Natural killer cell treated with Interleukin-12 subunit alpha and Interleukin-12 subunit beta and Interleukin-15 and Interleukin-18, amount 100 ng/mL, for 72 hours (primary cell): Measurements from ENCODE around the gene DOCK3. TPM values are rescaled to one million over a fixed set of nuclear protein-coding genes. Genes with fewer than 3 reads are reported as not detected.
"Not testable (repeated sequence)": the region's sequence is repeated elsewhere in the genome, so short reads cannot be mapped to it uniquely, and the experiment has no call there.

Source experiments
- ATAC-seq, 2 donors: fragments of 150-1000 bp; cut with Tn5 transposase in 1 of 2; sonication (Bioruptor Pico), chemical (Tn5 transposase) in 1 of 2; 2 replicates each; pipeline ENCODE4 v1.10.0; 2021
- DNase-seq: peaks from one replicate; pipeline ENCODE4 v3.0.0; 2022; ENCODE audit warnings: low spot score
- H3K27ac Mint-ChIP-seq, 2 donors: 1 replicate in 1 of 2; 2 replicates in 1 of 2; pipeline ENCODE4 v1.8.0; 2022; ENCODE audit warnings: mixed read lengths in 2 of 2, mild to moderate bottlenecking in 1 of 2, moderate library complexity in 1 of 2
- H3K27me3 Mint-ChIP-seq, 2 donors: 1 replicate in 1 of 2; 2 replicates in 1 of 2; pipeline ENCODE4 v1.8.0; 2022; ENCODE audit warnings: mixed read lengths in 2 of 2
- H3K36me3 Mint-ChIP-seq: one replicate; pipeline ENCODE4 v1.8.0; 2022; ENCODE audit warnings: mixed read lengths
- H3K4me1 Mint-ChIP-seq, 2 donors: 1 replicate in 1 of 2; 2 replicates in 1 of 2; pipeline ENCODE4 v1.8.0; 2022; ENCODE audit warnings: low read depth in 2 of 2, mixed read lengths in 2 of 2, mild to moderate bottlenecking in 1 of 2
- H3K4me3 Mint-ChIP-seq: one replicate; pipeline ENCODE4 v1.8.0; 2022; ENCODE audit warnings: mixed read lengths
- H3K9me3 Mint-ChIP-seq: 2 replicates; pipeline ENCODE4 v1.8.0; 2022; ENCODE audit warnings: mixed read lengths
- total RNA-seq, 2 donors: library from RNA; stranded (reverse); gene quantifications; one replicate each; pipeline ENCODE4 v1.2.3, GENCODE V29; 2022

The DOCK3 gene
- total RNA-seq, 2 donors from 2014 or later: 1.3 to 4.5 TPM

DNA sequence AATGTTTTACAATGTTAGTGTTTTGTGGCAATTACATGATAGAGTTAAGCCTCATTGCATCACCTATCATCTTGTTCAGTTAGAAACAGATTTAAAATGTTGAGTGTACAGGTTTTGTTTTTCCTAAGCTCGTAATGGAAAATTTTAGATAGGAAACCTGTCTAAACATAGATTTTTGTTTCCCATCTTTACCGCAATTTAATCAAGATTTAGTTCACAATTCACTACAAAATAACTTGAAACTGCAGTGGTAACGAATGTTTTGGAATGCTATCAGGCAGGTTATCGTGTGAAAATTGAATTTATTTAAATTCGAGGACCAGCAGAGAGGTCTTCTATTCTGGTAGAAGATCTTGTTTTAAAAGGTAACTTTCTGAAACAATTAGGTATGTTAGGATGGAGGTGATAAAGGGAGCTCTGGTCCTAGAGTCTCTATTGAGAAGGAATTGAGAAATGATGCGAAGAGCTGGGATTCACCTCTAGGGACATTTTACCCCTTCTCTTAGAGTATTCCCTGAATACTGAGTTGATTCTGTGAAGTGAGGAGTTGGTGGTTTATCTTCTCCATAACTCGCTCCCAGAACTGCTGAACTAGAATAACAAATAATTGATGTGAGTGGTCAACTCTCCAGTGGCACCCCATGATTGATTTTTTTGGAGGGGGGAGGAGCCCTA is 1.4 kb downstream of the DOCK3 start:
- peaks cover 4 to 6% of the 10 kb centered on the region in 2 donors for H3K4me1 Mint-ChIP-seq
- peaks cover 23 to 34% of the 10 kb centered on the region in 2 donors for H3K27me3 Mint-ChIP-seq
- H3K9me3 Mint-ChIP-seq: no peaks in the 10 kb centered on the region
- no peaks in the 10 kb centered on the region for H3K36me3 Mint-ChIP-seq
- DNase-seq (no peak), ATAC-seq (no peak)
- H3K27ac Mint-ChIP-seq: no peak overlapping the region
- H3K4me3 Mint-ChIP-seq: peak overlapping the region; percentile 84

DNA sequence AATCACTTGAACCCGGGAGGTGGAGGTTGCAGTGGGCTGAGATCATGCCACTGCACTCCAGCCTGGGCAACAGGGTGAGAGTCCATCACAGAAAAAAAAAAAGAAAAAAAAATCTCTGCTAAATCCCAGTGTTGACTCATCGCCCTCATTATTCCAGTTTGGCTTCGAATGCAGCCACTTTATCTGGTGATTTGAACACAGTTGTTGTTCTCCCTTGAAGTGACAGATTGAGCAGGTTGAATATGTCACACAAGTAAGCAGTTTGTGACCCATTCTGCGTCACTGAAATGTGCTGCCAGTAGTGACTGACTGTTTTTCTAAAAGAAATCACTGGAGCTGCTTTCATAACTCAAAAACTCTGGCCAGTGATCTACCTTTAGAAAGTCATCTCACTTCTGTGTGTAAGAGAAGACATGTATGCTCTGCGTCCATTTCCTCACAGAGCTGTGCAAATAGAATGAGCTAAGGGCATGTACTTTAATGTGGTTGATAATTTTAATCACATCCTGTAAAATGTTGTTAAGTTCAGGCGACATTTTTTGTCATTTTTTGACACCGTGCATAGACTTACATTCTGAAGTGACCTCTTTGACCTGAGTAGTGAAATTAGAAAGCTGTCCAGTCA is 12.5 kb downstream of the DOCK3 start:
- Mint-ChIP-seq H3K4me3 (no peak overlapping the region), H3K9me3 (no peaks in the 10 kb centered on the region), H3K27ac (no peak overlapping the region), H3K27me3 (peaks cover 0 to 13% of the 10 kb centered on the region in 2 donors), H3K36me3 (no peaks in the 10 kb centered on the region), H3K4me1 (peaks cover 3 to 6% of the 10 kb centered on the region in 2 donors)
- ATAC-seq (no peak), DNase-seq (no peak)

GRCh38 chr3:50687916-50688315 is 13.2 kb downstream of the DOCK3 start:
- Mint-ChIP-seq H3K4me3 (no peak overlapping the region), H3K4me1 (peaks cover 3 to 6% of the 10 kb centered on the region in 2 donors), H3K27ac (no peak overlapping the region), H3K9me3 (no peaks in the 10 kb centered on the region), H3K27me3 (peaks cover 0 to 13% of the 10 kb centered on the region in 2 donors), H3K36me3 (no peaks in the 10 kb centered on the region)
- DNase-seq (no peak), ATAC-seq (no peak)

DNA sequence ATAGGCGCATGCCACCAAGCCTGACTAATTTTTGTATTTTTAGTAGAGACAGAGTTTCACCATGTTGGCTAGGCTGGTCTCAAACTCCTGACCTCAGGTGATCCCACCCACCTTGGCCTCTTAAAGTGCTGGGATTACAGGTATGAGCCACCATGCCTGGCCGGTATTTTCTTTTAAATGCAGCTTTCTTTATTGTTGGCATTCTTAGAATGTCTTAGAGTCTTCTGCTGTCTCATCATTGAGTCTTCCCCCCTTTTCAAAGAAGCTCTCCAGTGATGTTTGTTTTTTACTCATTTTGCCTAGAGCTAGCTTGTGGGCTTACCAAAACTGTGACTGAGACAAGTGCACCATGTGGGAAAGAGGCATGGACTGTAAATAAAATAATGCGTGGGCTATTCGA is 13.9 kb downstream of the DOCK3 start:
- H3K36me3 Mint-ChIP-seq, H3K9me3 Mint-ChIP-seq, H3K4me3 Mint-ChIP-seq: not testable (repeated sequence)

DNA sequence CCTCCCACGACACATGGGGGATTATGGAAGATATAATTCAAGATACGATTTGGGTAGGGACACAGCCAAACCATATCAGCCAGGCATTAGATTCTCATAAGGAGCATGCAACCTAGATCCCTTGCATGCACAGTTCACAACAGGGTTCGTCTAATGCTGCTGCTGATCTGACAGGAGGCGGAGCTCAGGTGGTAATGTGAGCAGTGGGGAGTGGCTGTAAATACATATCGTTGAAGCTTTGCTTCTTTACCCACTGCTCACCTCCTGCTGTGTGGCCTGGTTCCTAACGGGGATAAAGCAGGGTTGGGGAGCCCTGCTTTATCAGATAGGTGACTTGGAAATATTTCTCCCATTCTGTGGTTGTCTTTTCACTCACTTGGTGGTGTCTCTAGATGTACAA is 14.8 kb downstream of the DOCK3 start:
- DNase-seq (no peak), ATAC-seq (no peak)
- no peak overlapping the region for H3K27ac Mint-ChIP-seq
- no peaks in the 10 kb centered on the region for H3K9me3 Mint-ChIP-seq
- no peaks in the 10 kb centered on the region for H3K36me3 Mint-ChIP-seq
- H3K4me1 Mint-ChIP-seq: peaks cover 3 to 6% of the 10 kb centered on the region in 2 donors
- H3K27me3 Mint-ChIP-seq: peaks cover 0 to 8% of the 10 kb centered on the region in 2 donors
- no peak overlapping the region for H3K4me3 Mint-ChIP-seq

More for the DNA sequence above, 13.9 kb downstream of the DOCK3 start:
- H3K4me1 Mint-ChIP-seq, DNase-seq, H3K27ac Mint-ChIP-seq, ATAC-seq: not testable (repeated sequence)
- peaks cover 0 to 13% of the 10 kb centered on the region in 2 donors for H3K27me3 Mint-ChIP-seq

- H3K27ac Mint-ChIP-seq: no peak overlapping the region
- H3K4me1 Mint-ChIP-seq: peaks cover 0 to 2% of the 10 kb centered on the region in 2 donors
- no peaks in the 10 kb centered on the region for H3K9me3 Mint-ChIP-seq
These were observed 20.3 kb downstream of the DOCK3 start for GRCh38 chr3:50695031-50695430.

DNA sequence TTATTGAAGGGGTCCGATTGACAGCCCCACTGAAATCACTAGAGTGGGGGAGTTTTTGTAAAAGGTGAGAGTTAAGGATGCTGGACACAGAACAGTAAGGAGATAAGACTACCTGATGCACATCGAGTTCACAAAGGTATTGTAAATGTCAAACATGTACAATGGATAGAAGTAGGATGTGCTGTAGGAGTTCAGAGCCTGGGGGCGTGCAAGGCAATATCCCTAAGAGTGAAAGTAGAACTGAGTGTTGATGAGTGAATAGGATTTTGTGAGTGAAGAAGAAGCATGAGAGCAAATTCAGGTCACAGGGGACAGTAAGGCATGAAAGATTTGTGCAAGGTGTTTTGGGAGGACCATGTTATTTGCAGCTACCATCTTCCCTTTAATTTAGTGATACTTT is 21.5 kb downstream of the DOCK3 start:
- ATAC-seq: no peak
- Mint-ChIP-seq H3K9me3 (no peaks in the 10 kb centered on the region), H3K27ac (no peak overlapping the region), H3K4me3 (no peak overlapping the region), H3K4me1 (peaks cover 0 to 2% of the 10 kb centered on the region in 2 donors), H3K36me3 (peaks cover 5% of the 10 kb centered on the region), H3K27me3 (peaks cover 0 to 12% of the 10 kb centered on the region in 2 donors)
- no peak for DNase-seq

More at GRCh38 chr3:50695031-50695430, 20.3 kb downstream of the DOCK3 start:
- ATAC-seq: no peak
- no peak overlapping the region for H3K4me3 Mint-ChIP-seq
- DNase-seq: no peak
- H3K27me3 Mint-ChIP-seq: peaks cover 0 to 8% of the 10 kb centered on the region in 2 donors
- peaks cover 5% of the 10 kb centered on the region for H3K36me3 Mint-ChIP-seq

- Mint-ChIP-seq H3K36me3 (peaks cover 5% of the 10 kb centered on the region), H3K9me3 (no peaks in the 10 kb centered on the region), H3K4me3 (no peak overlapping the region), H3K27ac (no peak overlapping the region), H3K4me1 (peaks cover 0 to 2% of the 10 kb centered on the region in 2 donors), H3K27me3 (peaks cover 10 to 17% of the 10 kb centered on the region in 2 donors)
- ATAC-seq: no peak
- no peak for DNase-seq
These were observed 23.5 kb downstream of the DOCK3 start for GRCh38 chr3:50698269-50698668.

GRCh38 chr3:50708620-50709019 is 33.9 kb downstream of the DOCK3 start:
- H3K27ac Mint-ChIP-seq: no peak overlapping the region
- no peak overlapping the region for H3K4me3 Mint-ChIP-seq
- no peaks in the 10 kb centered on the region for H3K9me3 Mint-ChIP-seq
- H3K27me3 Mint-ChIP-seq: peaks cover 4 to 6% of the 10 kb centered on the region in 2 donors
- ATAC-seq (no peak), DNase-seq (no peak)
- H3K36me3 Mint-ChIP-seq: no peaks in the 10 kb centered on the region
- H3K4me1 Mint-ChIP-seq: no peaks in the 10 kb centered on the region

GRCh38 chr3:50714946-50715345 is 40.2 kb downstream of the DOCK3 start:
- Mint-ChIP-seq H3K4me3 (no peak overlapping the region), H3K9me3 (no peaks in the 10 kb centered on the region), H3K4me1 (no peaks in the 10 kb centered on the region), H3K36me3 (no peaks in the 10 kb centered on the region), H3K27ac (no peak overlapping the region), H3K27me3 (peaks cover 0 to 3% of the 10 kb centered on the region in 2 donors)
- no peak for ATAC-seq
- DNase-seq: no peak

DNA sequence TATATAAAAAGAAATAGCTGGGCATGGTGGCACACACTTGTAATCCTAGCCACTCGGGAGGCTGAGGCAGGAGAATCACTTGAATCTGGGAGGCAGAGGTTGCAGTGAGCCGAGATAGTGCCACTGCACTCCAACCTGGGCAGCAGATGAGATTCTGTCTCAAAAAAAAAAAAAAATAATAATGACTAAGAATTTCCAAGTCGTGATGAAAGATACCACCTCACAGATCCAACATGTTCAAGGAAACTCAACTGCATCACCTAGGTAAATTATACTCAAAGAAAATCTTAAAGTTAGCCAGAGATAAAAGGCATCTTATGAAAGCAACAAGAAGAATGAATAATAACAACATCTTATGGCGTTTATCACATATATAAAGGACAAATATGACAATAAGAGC is 50.1 kb downstream of the DOCK3 start:
- ATAC-seq (no peak), DNase-seq (no peak)
- no peak overlapping the region for H3K27ac Mint-ChIP-seq
- no peaks in the 10 kb centered on the region for H3K4me1 Mint-ChIP-seq
- peaks cover 11 to 18% of the 10 kb centered on the region in 2 donors for H3K27me3 Mint-ChIP-seq
- no peaks in the 10 kb centered on the region for H3K36me3 Mint-ChIP-seq
- no peak overlapping the region for H3K4me3 Mint-ChIP-seq
- H3K9me3 Mint-ChIP-seq: peaks cover 2% of the 10 kb centered on the region

GRCh38 chr3:50734985-50735384 is 60.3 kb downstream of the DOCK3 start:
- no peak overlapping the region for H3K27ac Mint-ChIP-seq
- H3K4me1 Mint-ChIP-seq: no peaks in the 10 kb centered on the region
- no peak overlapping the region for H3K4me3 Mint-ChIP-seq
- no peaks in the 10 kb centered on the region for H3K9me3 Mint-ChIP-seq
- DNase-seq: no peak
- no peak for ATAC-seq
- H3K27me3 Mint-ChIP-seq: peaks cover 0 to 2% of the 10 kb centered on the region in 2 donors
- H3K36me3 Mint-ChIP-seq: no peaks in the 10 kb centered on the region

GRCh38 chr3:50737193-50737905 is 62.6 kb downstream of the DOCK3 start:
- no peak overlapping the region for H3K4me3 Mint-ChIP-seq

More at GRCh38 chr3:50737193-50737905, 62.6 kb downstream of the DOCK3 start:
- H3K4me1 Mint-ChIP-seq: no peaks in the 10 kb centered on the region
- no peaks in the 10 kb centered on the region for H3K36me3 Mint-ChIP-seq
- H3K27ac Mint-ChIP-seq: no peak overlapping the region
- DNase-seq (no peak), ATAC-seq (no peak)
- no peaks in the 10 kb centered on the region for H3K9me3 Mint-ChIP-seq
- H3K27me3 Mint-ChIP-seq: peaks cover 0 to 4% of the 10 kb centered on the region in 2 donors
